Pulmonary artery endothelial cell (primary cell): ENCODE results near the gene ZNF426. TPM values are rescaled to one million over a fixed set of nuclear protein-coding genes. Genes with fewer than 3 reads are reported as not detected.

ENCODE experiments used
- DNase-seq: peaks from one replicate; pipeline ENCODE4 v3.0.0-alpha.2; 2011; ENCODE audit warnings: low read depth, low spot score
- total RNA-seq: library from RNA; depleted of rRNA; stranded (reverse); fragments of >200 nt; gene quantifications from 2 replicates; pipeline ENCODE4 v1.2.3, GENCODE V29; 2014

Gene ZNF426
- total RNA-seq, 1 donor from 2014 or later: 20.2 TPM

DNA sequence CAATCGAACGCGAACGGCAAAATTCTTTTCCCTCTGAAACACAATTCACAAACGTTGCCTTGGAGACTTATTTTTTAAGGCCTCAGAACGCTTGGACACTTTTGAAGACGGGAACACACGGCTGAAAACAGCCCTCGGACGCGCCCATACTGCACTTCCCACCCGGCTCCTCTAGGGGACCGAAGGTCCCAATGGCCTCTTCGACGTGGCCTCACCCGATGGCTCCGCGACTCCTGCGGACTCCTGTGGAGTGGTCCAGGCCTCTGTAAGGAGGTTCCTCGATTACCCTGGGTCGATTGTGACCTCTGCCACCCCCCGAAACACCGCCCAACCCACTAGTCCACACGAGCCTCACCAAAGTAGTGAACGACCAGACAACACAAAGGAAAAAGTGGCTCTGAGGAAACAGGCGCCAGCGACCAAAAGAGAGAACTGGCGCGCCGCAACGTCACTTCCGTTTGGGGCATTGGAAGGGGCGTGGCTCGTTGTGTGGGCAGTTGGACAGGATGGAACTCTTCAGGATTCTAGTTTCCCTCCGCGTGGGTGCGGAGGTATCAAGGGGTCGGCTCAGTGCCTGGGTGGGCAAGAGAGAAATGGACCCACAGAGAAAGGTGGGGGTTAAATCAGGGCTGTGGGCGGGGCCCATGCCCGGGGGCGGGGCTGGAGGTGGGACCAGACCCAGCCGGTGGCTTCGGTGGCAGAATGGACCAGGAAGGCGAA lies 40.1 kb downstream of the ZNF426 start, which contains the start of gene ZNF560:
TSS of gene ZNF560 (minus strand) at position 434 of the 720 bp plus-strand sequence. CDS start 23,303 bp downstream, outside the sequence.
- DNase-seq: no peak

- DNase-seq: no peak
Observed at GRCh38 chr19:9494096-9494495, 44.3 kb downstream of the ZNF426 start.

DNA sequence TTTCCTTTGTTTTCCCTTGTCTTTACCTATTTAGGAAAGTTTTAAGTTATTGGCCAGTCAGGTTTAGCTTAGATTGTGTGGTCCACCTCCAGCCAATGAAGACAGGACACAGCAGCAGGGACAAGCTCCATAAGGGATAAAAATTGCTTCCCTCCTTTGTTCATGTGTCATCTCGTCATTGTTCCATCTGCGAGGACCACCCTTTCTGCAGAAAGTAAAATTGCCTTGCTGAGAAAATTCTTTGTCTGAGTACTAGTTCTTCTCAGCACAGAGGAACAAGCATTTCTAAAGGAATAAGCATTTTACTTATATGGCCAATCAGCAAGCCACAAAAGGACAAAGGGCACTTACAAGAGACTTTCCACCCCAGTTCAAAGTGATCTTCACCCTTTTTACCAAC lies 51.4 kb downstream of the ZNF426 start:
- DNase-seq: no peak

- no peak for DNase-seq
Observed at GRCh38 chr19:9485140-9485539, 53.3 kb downstream of the ZNF426 start.

GRCh38 chr19:9474975-9475374 lies 63.5 kb downstream of the ZNF426 start:
- no peak for DNase-seq

Other genes starting within 250 kb of the ZNF426 start
- 3.9 and 6.0 TPM in 2 replicates for gene ZNF699, start 228.8 kb downstream of the ZNF426 start, total RNA-seq
- gene ZNF559, start 214.5 kb downstream of the ZNF426 start, total RNA-seq: 7.6 and 11.5 TPM in 2 replicates
- 0.40 and 1.4 TPM in 2 replicates for gene ZNF177, start 175.6 kb downstream of the ZNF426 start, total RNA-seq
- gene ZNF266, start 103.1 kb downstream of the ZNF426 start, total RNA-seq: 10.5 and 11.3 TPM in 2 replicates
- 2.1 TPM in 1 of 2 replicates, not detected in the other for gene ZNF560, start 40.0 kb downstream of the ZNF426 start, total RNA-seq
- gene ZNF121, start 45.9 kb upstream of the ZNF426 start, total RNA-seq: 35.5 and 47.3 TPM in 2 replicates
- gene ZNF561, start 82.6 kb upstream of the ZNF426 start, total RNA-seq: 22.8 and 41.3 TPM in 2 replicates
- gene ZNF562, start 136.5 kb upstream of the ZNF426 start, total RNA-seq: 19.3 and 40.5 TPM in 2 replicates
- 5.4 and 6.7 TPM in 2 replicates for gene ZNF846, start 230.1 kb upstream of the ZNF426 start, total RNA-seq